ENCODE results near the gene SORT1. TPM values are rescaled to one million over a fixed set of nuclear protein-coding genes. Genes with fewer than 3 reads are reported as not detected.
A peak's percentile ranks its signal among the peaks of the same experiment; 100 is the strongest.

The SORT1 gene
- total and polyA plus RNA-seq, 4 donors = 47.3 to 310 (median 96.9) TPM

DNA sequence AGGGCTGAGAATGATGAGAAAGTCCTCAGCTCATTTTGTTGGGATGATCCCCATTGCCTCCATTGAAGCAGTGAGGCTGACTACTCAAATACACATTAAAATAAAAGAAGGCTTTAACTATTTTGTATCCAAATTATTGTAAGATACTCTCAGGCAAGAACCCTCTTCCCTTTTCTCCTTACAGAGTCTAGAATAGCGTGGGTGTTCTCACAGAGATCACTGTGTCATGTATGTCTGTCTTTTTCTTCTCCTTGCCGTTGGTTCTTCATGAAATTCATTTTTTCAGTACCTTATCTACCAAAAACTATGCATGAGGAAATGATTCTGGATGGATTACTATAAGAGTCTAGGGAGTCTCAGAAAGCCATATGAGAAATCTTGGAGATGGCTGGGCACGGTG, 30.1 kb downstream of the SORT1 start:
- peaks cover 4 to 8% of the 10 kb centered on the region in 2 donors for H3K4me1 ChIP-seq (ENCODE audit: control insufficient read depth in 1 of 2, insufficient read depth in 2 of 2, low read length in 2 of 2)
- ATAC-seq (ENCODE audit: low FRiP score) (no peak), DNase-seq (no peak)
- no peak overlapping the region for H3K4me3 ChIP-seq (ENCODE audit: low read length in 2 of 2)
- H3K27me3 ChIP-seq (ENCODE audit: control insufficient read depth in 1 of 2, insufficient read depth in 2 of 2, low read length in 1 of 2) = no peaks in the 10 kb centered on the region
- peak overlapping the region; percentile 55 to 77 for H3K27ac ChIP-seq (ENCODE audit: low read depth in 1 of 2, low read length in 2 of 2)
- H3K36me3 ChIP-seq (ENCODE audit: control insufficient read depth in 1 of 2, insufficient read depth in 2 of 2, low read length in 1 of 2) = peaks cover 3 to 7% of the 10 kb centered on the region in 2 donors
- 71% methylated on average over 3 of the region's 3 CpGs for WGBS, 2 donors
- H3K9me3 ChIP-seq (ENCODE audit: control insufficient read depth, low read length) = no peaks in the 10 kb centered on the region
- intact Hi-C loops (cut with DNase I) = no loop called here

DNA sequence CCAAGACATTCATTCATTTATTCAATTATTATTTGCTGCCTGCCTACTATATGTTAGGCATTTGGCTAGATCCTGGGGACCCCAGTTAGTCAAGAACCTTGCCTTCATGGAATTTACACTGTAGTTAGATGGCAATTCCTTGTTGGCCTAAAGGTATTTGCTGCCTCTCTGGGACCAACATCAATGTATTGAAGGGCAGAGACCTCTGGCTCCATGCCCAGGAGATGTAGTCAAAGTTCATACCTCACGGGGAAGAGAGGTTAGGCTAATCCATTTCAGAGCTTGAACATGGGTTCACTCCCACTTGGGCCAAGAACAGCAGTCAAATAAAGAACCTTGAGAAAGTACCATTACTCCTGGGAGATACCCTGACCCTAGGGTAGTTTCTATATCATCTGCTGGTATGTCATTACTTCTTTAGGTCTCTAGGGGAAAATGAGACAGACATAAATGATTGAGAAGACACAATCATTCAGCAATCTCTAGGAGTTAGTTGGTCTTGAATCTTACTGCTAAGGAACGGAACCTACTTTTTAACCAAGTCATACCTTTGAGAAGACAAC, 32.0 kb downstream of the SORT1 start:
- intact Hi-C loops (cut with DNase I) = no loop called here
- Histone ChIP-seq H3K27me3 (ENCODE audit: control insufficient read depth in 1 of 2, insufficient read depth in 2 of 2, low read length in 1 of 2) (no peaks in the 10 kb centered on the region), H3K9me3 (ENCODE audit: control insufficient read depth, low read length) (no peaks in the 10 kb centered on the region), H3K36me3 (ENCODE audit: control insufficient read depth in 1 of 2, insufficient read depth in 2 of 2, low read length in 1 of 2) (peaks cover 3 to 7% of the 10 kb centered on the region in 2 donors), H3K4me3 (ENCODE audit: low read length in 2 of 2) (no peak overlapping the region), H3K27ac (ENCODE audit: low read depth in 1 of 2, low read length in 2 of 2) (peak overlapping the region; percentile 79 to 87), H3K4me1 (ENCODE audit: control insufficient read depth in 1 of 2, insufficient read depth in 2 of 2, low read length in 2 of 2) (peaks cover 3 to 9% of the 10 kb centered on the region in 2 donors)
- ATAC-seq (ENCODE audit: low FRiP score) (no peak), DNase-seq (no peak)
- 84 to 89% methylated on average over 2 of the region's 2 CpGs for WGBS, 2 donors

DNA sequence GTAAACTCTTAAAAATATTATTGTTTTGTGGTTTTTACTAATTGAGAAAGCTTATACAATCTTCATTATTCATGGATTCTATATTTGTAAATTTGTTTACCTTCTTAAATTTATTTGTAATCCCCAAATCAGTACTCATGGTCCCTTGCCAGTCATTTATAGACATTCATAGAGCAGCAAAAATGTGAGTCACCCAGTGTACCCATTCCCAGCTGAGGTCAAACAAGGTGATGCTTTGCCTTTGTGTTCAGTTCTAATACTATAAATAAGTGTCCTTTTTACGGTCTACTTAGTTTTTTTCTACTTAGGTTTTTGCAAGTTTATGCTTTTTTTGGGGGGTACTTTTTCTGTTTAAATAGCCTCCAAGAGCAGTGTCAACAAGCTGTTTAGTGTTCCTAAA, 36.1 kb downstream of the SORT1 start:
- ATAC-seq (ENCODE audit: low FRiP score) = peak; percentile 68
- WGBS, 2 donors = 0 to 5% methylated on average over 1 of the region's 1 CpG
- no peak overlapping the region for H3K27ac ChIP-seq (ENCODE audit: low read depth in 1 of 2, low read length in 2 of 2)

DNA sequence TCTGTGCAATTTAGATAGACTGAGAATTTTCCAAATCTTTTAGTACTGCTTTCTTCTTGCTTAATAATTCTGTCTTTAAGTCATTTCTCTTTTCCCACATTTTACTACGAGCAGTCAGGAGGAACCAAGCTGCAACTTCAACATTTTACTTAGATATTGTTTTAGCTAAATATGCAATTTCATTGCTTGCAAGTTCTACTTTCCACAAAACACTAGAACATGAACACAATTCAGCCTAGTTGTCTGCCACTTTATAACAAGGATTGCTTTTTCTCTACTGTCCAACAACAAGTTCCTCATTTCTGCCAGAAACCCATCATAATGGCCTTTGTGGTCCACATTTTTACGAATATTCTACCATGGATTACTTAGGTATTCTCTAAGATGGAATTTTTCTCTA, 36.6 kb downstream of the SORT1 start:
- Histone ChIP-seq H3K4me3 (ENCODE audit: low read length in 2 of 2) (no peak overlapping the region), H3K9me3 (ENCODE audit: control insufficient read depth, low read length) (no peaks in the 10 kb centered on the region), H3K36me3 (ENCODE audit: control insufficient read depth in 1 of 2, insufficient read depth in 2 of 2, low read length in 1 of 2) (peaks cover 3 to 5% of the 10 kb centered on the region in 2 donors), H3K27me3 (ENCODE audit: control insufficient read depth in 1 of 2, insufficient read depth in 2 of 2, low read length in 1 of 2) (no peaks in the 10 kb centered on the region), H3K27ac (ENCODE audit: low read depth in 1 of 2, low read length in 2 of 2) (peak overlapping the region in 1 of 2 donors; percentile 24), H3K4me1 (ENCODE audit: control insufficient read depth in 1 of 2, insufficient read depth in 2 of 2, low read length in 2 of 2) (peaks cover 8 to 16% of the 10 kb centered on the region in 2 donors)
- ATAC-seq (ENCODE audit: low FRiP score) (no peak), DNase-seq (no peak)
- WGBS, 2 donors = 70 to 73% methylated on average over 2 of the region's 2 CpGs
- intact Hi-C loops (cut with DNase I) = no loop called here

More for the DNA sequence above, 36.1 kb downstream of the SORT1 start:
- H3K4me1 ChIP-seq (ENCODE audit: control insufficient read depth in 1 of 2, insufficient read depth in 2 of 2, low read length in 2 of 2) = peaks cover 7 to 13% of the 10 kb centered on the region in 2 donors
- H3K36me3 ChIP-seq (ENCODE audit: control insufficient read depth in 1 of 2, insufficient read depth in 2 of 2, low read length in 1 of 2) = peaks cover 3 to 5% of the 10 kb centered on the region in 2 donors
- H3K4me3 ChIP-seq (ENCODE audit: low read length in 2 of 2) = no peak overlapping the region
- intact Hi-C loops (cut with DNase I) = no loop called here
- H3K9me3 ChIP-seq (ENCODE audit: control insufficient read depth, low read length) = no peaks in the 10 kb centered on the region
- no peaks in the 10 kb centered on the region for H3K27me3 ChIP-seq (ENCODE audit: control insufficient read depth in 1 of 2, insufficient read depth in 2 of 2, low read length in 1 of 2)
- no peak for DNase-seq

DNA sequence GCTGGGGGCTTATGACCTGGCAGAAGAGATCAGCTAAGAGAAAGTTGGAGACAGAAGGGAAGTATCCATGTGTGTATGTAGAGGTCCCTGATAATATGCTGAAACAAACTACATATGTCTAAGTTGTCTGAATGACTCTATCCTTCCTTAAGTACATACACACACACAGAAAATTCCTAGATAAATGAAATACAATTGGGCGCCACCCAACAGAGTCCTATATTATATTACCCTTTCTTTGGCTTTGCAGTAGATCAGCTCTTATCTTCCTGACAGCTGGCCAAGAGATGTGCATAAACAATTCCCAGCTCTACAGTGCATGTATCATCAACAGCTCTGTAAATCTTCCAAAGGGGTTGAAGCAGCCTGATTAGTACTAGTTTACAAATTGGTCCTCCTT, 40.1 kb downstream of the SORT1 start:
- Histone ChIP-seq H3K36me3 (ENCODE audit: control insufficient read depth in 1 of 2, insufficient read depth in 2 of 2, low read length in 1 of 2) (peaks cover 0 to 6% of the 10 kb centered on the region in 2 donors), H3K27me3 (ENCODE audit: control insufficient read depth in 1 of 2, insufficient read depth in 2 of 2, low read length in 1 of 2) (no peaks in the 10 kb centered on the region), H3K9me3 (ENCODE audit: control insufficient read depth, low read length) (no peaks in the 10 kb centered on the region), H3K27ac (ENCODE audit: low read depth in 1 of 2, low read length in 2 of 2) (peak overlapping the region; percentile 51 to 57), H3K4me3 (ENCODE audit: low read length in 2 of 2) (no peak overlapping the region), H3K4me1 (ENCODE audit: control insufficient read depth in 1 of 2, insufficient read depth in 2 of 2, low read length in 2 of 2) (peaks cover 8 to 17% of the 10 kb centered on the region in 2 donors)
- WGBS, 2 donors = 78 to 86% methylated on average over 1 of the region's 1 CpG
- intact Hi-C loops (cut with DNase I) = loop anchor here (5.0 kb wide), 1 partner anchor 35 kb away; no protein-coding TSS in a partner anchor
- DNase-seq = no peak
- ATAC-seq (ENCODE audit: low FRiP score) = no peak

DNA sequence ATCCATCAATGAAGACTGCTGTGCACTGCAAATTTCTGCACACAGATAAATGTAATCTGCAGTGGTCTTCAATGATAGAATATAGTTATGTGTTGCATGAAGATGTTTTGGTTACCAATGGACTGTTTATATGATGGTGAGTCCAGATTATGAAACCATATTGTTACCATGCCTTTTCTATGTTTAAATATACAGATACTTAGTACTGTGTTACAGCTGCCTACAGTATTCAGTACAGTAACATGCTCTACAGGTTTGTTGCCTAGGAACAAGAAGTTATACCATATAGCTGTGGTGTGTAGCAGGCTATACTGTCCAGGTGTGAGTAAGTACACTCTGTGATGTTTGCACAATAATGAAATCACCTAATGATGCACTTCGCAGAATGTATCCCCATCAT, 40.8 kb downstream of the SORT1 start:
- Histone ChIP-seq H3K9me3 (ENCODE audit: control insufficient read depth, low read length) (no peaks in the 10 kb centered on the region), H3K36me3 (ENCODE audit: control insufficient read depth in 1 of 2, insufficient read depth in 2 of 2, low read length in 1 of 2) (peaks cover 0 to 6% of the 10 kb centered on the region in 2 donors), H3K4me3 (ENCODE audit: low read length in 2 of 2) (no peak overlapping the region), H3K4me1 (ENCODE audit: control insufficient read depth in 1 of 2, insufficient read depth in 2 of 2, low read length in 2 of 2) (peaks cover 8 to 17% of the 10 kb centered on the region in 2 donors), H3K27me3 (ENCODE audit: control insufficient read depth in 1 of 2, insufficient read depth in 2 of 2, low read length in 1 of 2) (no peaks in the 10 kb centered on the region), H3K27ac (ENCODE audit: low read depth in 1 of 2, low read length in 2 of 2) (peak overlapping the region; percentile 40 to 63)
- DNase-seq = no peak
- WGBS, 2 donors = 93 to 94% methylated on average over 1 of the region's 1 CpG
- no peak for ATAC-seq (ENCODE audit: low FRiP score)
- intact Hi-C loops (cut with DNase I) = loop anchor here (5.0 kb wide), 1 partner anchor 35 kb away; no protein-coding TSS in a partner anchor

DNA sequence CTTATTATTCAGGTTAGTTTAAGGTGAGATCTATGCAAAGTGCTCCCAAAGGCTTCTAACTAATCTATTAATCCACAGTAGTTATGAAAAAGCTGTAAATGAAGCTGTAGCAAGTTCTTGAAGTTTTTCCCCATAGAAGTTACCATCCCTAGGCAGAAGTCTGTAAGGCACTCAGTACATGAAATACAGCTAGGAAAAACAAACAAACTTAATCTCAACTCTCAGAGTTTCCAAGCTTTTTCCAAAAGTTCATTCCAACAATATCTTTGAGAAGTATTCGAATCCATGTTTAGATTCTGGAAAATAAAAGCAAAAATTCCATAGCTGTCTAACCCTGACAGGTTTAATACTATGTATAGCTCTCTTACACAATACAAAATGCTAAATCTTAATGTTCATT, 41.2 kb downstream of the SORT1 start:
- WGBS, 2 donors = 3 to 12% methylated on average over 1 of the region's 1 CpG
- H3K27me3 ChIP-seq (ENCODE audit: control insufficient read depth in 1 of 2, insufficient read depth in 2 of 2, low read length in 1 of 2) = no peaks in the 10 kb centered on the region
- no peak overlapping the region for H3K4me3 ChIP-seq (ENCODE audit: low read length in 2 of 2)
- H3K4me1 ChIP-seq (ENCODE audit: control insufficient read depth in 1 of 2, insufficient read depth in 2 of 2, low read length in 2 of 2) = peaks cover 8 to 17% of the 10 kb centered on the region in 2 donors
- no peaks in the 10 kb centered on the region for H3K9me3 ChIP-seq (ENCODE audit: control insufficient read depth, low read length)
- intact Hi-C loops (cut with DNase I) = loop anchor here (5.0 kb wide), 1 partner anchor 36 kb away; no protein-coding TSS in a partner anchor
- ATAC-seq (ENCODE audit: low FRiP score) (no peak), DNase-seq (no peak)
- peak overlapping the region in 1 of 2 donors; percentile 69 for H3K27ac ChIP-seq (ENCODE audit: low read depth in 1 of 2, low read length in 2 of 2)
- H3K36me3 ChIP-seq (ENCODE audit: control insufficient read depth in 1 of 2, insufficient read depth in 2 of 2, low read length in 1 of 2) = peaks cover under 1 to 7% of the 10 kb centered on the region in 2 donors

DNA sequence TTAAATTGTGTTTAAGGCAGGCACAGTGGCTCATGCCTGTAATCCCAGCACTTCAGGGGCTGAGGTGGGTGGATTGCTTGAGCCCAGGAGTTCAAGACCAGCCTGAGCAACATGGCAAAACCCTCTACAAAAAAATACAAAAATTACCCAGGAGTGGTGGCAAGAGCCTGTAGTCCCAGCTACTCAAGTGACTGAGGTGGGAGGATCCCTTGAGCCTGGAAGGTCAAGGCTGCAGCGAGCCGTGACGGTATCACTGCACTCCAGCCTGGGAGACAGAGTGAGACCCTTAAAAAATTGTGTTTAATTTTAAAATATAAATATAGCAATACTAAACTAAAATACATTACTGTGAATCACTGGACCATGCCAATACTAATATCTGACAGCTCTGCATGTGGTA, 42.8 kb downstream of the SORT1 start:
- ATAC-seq (ENCODE audit: low FRiP score) = no peak
- H3K4me3 ChIP-seq (ENCODE audit: low read length in 2 of 2) = no peak overlapping the region
- no peaks in the 10 kb centered on the region for H3K9me3 ChIP-seq (ENCODE audit: control insufficient read depth, low read length)
- H3K36me3 ChIP-seq (ENCODE audit: control insufficient read depth in 1 of 2, insufficient read depth in 2 of 2, low read length in 1 of 2) = peaks cover 2 to 12% of the 10 kb centered on the region in 2 donors
- 82% methylated on average over 3 of the region's 3 CpGs for WGBS, 2 donors
- no peak for DNase-seq
- peak overlapping the region in 1 of 2 donors; percentile 69 for H3K27ac ChIP-seq (ENCODE audit: low read depth in 1 of 2, low read length in 2 of 2)
- H3K27me3 ChIP-seq (ENCODE audit: control insufficient read depth in 1 of 2, insufficient read depth in 2 of 2, low read length in 1 of 2) = no peaks in the 10 kb centered on the region
- intact Hi-C loops (cut with DNase I) = loop anchor here (5.0 kb wide), 1 partner anchor 37 kb away; no protein-coding TSS in a partner anchor
- peaks cover 8 to 12% of the 10 kb centered on the region in 2 donors for H3K4me1 ChIP-seq (ENCODE audit: control insufficient read depth in 1 of 2, insufficient read depth in 2 of 2, low read length in 2 of 2)

DNA sequence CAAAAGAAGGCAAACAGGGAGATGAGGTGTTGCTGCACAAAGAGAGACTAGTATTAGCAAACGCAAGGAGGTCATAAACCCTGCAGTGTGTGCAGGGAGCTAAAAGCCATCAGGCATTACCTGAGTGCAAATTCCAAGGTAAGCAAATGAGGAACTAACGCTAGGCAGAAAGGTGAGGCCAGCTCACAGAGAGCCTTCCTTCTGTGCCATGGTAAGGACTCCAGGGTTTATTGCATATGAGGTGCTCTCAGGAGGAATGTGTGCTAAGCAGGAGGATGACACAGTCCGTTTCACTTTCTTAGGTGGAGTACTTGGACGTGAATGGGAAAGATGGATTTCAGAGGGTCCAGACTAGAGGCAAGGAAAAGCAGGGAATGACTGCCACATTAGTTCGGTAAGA, 46.3 kb downstream of the SORT1 start:
- peaks cover 2 to 17% of the 10 kb centered on the region in 2 donors for H3K36me3 ChIP-seq (ENCODE audit: control insufficient read depth in 1 of 2, insufficient read depth in 2 of 2, low read length in 1 of 2)
- no peak for ATAC-seq (ENCODE audit: low FRiP score)
- peaks cover 3 to 4% of the 10 kb centered on the region in 2 donors for H3K4me1 ChIP-seq (ENCODE audit: control insufficient read depth in 1 of 2, insufficient read depth in 2 of 2, low read length in 2 of 2)
- no peak overlapping the region for H3K4me3 ChIP-seq (ENCODE audit: low read length in 2 of 2)
- 85 to 87% methylated on average over 5 of the region's 5 CpGs for WGBS, 2 donors
- no peaks in the 10 kb centered on the region for H3K27me3 ChIP-seq (ENCODE audit: control insufficient read depth in 1 of 2, insufficient read depth in 2 of 2, low read length in 1 of 2)
- intact Hi-C loops (cut with DNase I) = no loop called here
- no peak overlapping the region for H3K27ac ChIP-seq (ENCODE audit: low read depth in 1 of 2, low read length in 2 of 2)
- H3K9me3 ChIP-seq (ENCODE audit: control insufficient read depth, low read length) = no peaks in the 10 kb centered on the region
- DNase-seq = no peak

Data from aorta (tissue), 5 donors.